Pons (tissue), 1 donor: ENCODE data around the gene ACTL8.
A peak's percentile ranks its signal among the peaks of the same experiment; 100 is the strongest.

ENCODE experiments used
- DNase-seq: peaks from one replicate; pipeline ENCODE4 v3.0.0-alpha.2; 2016; ENCODE audit warnings: low spot score

Gene ACTL8, protein sequence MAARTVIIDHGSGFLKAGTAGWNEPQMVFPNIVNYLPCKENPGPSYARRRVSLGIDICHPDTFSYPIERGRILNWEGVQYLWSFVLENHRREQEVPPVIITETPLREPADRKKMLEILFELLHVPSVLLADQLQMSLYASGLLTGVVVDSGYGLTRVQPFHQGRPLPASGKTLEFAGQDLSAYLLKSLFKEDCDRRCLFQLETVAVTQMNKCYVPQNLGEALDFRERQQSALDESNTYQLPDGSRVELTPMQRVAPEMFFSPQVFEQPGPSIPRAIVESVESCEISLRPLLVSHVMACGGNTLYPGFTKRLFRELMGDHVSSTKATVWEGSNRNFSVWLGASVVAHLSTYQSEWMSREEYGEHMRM

DNA sequence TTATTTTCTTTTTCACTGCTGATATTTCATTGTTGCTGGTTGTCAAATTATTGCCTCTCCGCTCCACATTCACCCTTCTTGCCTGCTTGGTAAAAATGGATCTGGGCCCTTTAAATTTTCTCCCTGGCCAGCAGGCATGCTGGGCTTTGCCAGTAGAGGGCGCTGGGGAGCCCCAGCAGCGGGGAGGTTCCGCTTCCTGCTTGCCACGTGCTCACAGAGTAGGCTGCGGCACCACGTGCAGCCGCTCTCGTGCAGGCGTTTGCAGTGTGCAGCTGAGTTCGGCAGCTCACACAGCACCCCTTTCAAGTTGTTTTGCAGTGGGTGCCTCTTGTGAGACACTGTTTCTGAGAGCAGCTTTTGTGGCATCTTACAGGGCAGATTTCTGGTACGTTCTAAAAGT lies at the start of gene ACTL8:
Gene ACTL8 (plus strand): TSS at position 214 of the 400 bp plus-strand sequence. CDS start 67,676 bp downstream, outside the sequence.
- no peak for DNase-seq

DNA sequence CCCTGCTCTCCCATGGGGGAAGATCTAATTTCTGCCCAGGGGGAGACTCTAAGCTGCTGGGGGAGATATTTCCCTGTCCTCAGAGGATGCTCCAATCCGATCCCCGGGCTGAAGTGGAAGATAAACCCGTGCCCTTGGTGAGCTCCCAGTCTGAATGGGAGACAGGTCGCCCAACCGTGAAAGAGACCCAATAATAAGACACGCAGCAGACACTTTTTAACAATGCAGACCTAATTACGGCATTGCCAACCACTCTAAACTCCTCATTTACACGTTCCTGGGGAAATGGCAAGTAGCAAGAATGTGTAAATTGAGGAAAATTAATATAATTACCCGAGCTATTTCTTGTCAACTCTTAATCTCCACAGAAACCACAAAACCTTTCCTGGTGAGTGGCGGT lies 48.7 kb upstream of the ACTL8 start:
- DNase-seq = no peak

DNA sequence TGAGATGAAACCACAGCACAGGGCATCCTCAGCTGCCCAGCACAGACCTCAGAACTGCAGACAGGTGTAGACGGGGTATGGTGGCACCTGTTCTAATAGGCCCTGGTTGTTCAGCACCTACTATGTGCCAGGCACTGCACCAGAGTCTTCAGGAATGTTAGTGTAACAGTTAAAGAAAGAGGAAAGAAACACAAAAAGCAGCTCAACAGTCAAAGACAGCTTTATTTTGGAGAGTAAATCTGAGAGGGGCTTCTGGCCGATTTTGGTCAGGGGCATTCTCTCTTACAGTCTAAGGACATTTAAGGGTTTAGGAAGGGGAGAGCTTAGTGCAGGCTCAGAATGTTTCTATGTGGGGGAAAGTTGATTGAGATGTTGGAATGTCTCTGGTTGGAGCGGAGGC lies 45.2 kb upstream of the ACTL8 start:
- no peak for DNase-seq

DNA sequence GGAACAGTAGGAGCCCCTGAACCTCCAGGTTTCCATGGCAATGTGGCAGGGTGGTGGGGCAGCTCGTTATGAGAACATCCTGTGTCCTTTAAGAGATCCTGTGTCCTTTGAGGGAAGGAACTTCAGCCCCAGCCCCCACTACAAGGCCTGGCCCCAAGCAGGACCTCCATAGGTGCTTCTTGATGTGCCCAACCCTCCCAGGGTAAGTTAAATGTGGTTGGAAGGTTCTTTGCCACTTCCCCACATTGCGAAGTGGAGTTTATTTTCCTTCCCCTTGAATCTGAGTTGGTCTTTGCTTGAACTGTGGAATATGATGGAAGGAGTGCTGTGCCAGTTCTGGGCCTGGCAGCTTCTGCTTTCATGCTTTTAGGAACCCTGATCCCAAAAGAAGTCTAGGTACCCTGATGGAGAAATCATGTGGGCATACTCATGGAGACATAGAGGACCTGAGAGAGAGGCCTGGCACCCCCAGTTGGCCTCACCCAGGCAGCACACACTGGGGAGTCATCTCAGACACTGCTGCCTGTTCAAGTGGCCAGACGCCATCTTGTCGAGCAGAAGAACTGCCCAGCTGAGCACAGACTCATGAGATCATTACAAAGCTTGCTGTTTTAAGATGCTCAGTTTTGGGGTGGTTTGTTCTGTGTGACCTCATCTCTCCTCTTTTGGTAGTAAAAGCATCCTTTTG lies 44.1 kb upstream of the ACTL8 start:
- no peak for DNase-seq

DNA sequence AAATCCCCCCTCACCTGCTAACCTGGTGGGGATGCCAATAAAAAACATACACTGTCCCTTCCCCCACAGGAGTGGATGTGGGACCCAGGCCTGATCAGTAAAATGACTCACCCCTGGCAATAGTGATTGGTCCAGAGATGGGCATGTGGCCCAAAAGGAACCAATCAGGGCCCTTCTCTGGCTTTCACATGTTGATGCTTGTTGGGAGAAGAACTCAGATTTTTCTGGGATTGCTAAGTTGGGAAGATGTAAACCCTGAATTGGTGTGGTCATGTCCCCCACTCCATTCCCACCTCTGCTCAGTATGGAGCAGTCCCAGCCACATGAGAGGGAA lies 43.6 kb upstream of the ACTL8 start:
- DNase-seq = no peak

DNA sequence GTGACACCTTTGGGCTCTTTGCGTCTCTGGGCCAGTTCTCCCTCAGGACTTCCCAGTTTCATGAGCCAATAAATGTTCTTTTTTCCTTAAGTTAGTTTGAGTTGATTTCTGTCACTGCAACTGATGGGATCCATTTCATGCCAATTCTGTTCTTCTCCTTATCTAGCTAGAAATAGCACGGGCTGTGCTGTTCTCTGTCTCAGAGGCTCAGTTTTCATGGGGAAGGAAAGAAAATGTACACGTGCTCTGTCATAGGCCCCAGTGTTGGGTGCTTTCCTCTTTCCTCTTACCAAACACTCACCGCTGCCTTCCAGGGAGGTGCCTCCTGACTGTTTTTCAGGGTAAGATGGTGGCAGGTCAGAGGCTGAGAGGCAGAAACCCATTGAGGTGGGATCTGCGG lies 43.2 kb upstream of the ACTL8 start:
- DNase-seq = peak; percentile 8

DNA sequence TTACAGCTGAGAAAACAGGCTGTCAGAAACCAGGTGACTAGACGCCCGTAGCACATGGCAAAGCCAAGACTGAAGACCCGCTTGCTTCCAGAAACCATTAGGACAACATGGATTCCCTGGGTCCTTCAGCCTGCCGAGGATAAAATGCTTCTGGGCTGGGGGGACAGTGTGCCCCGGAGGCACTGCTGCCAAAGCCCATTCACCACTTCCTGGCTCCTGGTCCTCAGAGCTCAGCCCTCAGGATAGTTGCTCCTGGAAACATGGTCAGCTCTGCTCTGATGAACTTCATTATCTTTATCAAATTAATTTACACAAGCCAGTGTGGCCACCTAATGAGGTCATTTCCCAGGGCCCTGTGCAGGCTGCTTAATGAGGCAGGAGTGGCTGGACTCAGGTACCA lies 41.1 kb upstream of the ACTL8 start:
- no peak for DNase-seq

DNA sequence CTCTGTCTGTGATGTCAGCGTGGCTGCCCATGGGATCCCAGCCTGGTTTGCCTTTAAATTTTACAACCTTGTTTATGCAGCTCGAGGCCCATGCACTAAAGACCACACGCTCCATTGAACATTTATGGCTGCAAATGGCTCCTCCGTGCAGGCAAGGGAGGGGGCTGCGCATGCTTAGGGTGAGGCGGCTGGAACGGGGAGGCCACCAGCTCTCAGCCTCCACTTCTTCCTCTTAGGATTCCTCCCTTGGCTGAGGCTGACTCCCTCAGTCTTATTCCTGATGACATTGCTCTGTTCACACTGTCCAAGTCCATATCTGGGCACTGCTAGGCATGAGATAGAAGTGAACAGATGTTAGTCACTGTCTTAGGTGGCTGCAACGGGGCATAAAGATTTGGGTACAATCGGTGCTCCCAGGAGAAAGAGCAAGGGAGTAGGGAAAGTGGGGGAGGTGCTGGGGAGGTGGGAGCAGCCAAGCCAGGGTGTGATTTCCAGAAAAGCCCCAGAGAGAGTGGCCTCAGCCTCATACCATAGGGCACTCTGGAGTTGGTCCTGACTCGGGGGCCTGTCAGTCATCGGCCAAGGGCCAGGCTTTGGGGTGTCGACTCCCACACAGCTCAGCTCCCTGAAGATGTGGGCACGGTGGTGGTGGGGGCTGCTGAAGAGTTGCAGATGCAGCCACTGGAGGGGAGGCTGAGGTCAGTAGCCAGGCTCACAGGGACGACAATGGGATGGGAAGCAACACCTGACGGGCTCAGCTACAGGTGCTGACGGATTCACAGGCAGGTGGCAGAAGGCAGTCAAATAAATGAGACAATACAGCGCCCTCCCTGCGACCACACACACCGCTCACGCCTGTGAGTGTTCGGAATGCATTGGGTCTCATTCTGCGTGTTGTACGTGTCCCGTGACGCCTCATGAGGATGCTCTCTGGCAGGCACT lies 37.3 kb upstream of the ACTL8 start:
- no peak for DNase-seq

DNA sequence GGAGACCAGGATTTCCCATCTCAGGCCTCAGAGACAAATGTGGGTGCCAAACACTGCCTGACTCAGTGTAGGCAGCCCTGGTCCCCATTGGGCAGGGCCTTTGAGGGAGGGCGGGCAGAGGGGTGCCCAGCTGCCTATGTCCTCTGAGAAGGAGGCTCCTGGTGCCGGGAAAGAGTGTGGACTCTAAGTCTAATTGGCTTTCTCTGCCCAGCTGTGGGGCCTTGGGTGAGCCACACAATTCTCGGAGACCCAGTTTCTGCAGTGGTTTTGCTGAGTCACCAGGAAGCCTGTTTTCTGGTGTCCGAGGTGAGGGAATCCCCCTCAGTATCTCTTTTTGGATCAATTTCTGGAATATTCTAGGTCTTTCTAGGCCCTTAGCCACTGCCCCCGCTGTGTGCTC lies 35.3 kb upstream of the ACTL8 start:
- DNase-seq = no peak

DNA sequence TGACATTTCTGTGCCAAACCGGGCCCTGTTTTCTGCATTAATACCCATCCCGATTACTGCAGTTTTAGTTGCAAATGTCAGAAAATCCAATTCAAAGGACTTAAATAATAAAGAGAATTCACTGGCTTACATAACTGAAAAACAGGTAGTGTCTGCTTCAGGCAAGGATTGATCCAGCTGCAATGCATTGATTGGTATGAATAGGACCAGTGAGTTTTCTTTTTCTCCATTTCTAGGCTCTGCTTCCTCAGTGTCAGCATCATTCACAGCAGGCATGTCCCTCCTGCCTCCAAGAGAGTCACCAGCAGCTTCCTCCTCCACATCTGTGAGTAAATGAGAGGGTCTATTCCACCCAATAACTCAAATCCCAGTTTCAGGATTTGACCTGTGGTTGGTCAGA lies 33.7 kb upstream of the ACTL8 start:
- DNase-seq = no peak

DNA sequence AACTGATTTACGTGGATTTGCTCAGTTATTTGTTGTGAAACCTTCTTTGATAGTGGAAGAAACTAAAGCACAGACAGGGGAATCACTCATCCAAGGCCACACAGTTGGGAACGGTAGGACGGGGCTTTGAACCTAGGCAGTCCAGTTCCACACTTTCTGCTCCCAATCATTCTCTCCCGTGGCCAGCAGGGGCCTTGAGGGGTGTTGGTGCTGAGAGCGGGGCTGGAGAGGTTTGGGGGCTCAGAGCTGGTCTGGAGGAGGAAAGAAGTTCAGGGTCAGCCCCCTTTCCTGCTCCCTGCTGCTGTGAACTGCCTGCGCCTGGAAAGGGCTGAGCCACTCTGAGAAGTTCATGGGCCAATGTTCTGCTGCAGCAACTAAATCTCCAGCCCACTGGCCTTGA lies 31.4 kb upstream of the ACTL8 start:
- no peak for DNase-seq

DNA sequence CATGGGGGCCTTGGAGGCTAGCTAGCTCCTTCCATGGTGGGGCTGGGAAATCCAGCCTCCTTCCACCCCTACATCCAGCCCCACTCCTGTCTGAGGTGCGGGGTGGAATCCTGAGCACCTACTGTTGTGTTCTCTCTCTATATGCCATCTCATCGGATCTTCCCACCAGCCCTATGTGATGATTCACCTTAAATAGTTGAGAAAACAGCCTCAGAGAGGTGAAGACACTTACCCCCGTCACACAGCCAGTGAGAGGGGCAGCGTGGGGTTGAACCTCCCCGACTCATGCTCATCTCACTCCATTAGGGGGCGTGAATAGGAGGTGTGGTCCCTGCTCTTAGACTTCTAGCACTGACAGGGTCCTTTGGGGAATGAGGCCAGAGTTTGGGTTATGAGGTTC lies 31.0 kb upstream of the ACTL8 start:
- no peak for DNase-seq

DNA sequence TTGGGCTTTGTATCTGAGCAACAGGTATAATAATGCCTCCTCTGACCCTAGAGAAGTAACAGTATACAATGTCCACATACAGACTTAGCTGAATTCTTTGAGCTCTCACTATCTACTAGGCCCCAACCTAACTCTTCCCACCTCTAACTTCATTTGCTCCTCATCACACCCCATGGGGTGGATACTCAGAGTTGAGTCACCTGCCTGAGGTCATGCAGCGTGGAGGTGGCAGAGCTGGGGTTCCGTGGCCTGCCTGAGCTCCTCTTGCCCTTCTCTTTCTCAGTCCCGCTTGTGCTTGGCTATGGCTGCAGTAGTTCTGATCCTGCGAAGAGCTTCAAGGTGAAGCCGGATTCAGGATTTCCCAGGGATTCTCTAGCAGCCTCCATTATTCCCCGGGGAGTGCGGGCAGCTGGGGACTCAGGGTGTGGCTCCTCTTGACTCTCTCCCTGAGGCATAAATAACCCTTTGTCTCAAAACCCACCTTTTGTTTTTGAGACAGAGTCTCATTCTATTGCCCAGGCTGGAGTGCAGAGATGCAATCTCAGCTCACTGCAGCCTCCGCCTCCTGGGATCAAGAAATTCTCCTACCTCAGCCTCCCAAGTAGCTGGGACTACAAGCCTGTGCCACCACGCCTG lies 29.9 kb upstream of the ACTL8 start:
- no peak for DNase-seq

DNA sequence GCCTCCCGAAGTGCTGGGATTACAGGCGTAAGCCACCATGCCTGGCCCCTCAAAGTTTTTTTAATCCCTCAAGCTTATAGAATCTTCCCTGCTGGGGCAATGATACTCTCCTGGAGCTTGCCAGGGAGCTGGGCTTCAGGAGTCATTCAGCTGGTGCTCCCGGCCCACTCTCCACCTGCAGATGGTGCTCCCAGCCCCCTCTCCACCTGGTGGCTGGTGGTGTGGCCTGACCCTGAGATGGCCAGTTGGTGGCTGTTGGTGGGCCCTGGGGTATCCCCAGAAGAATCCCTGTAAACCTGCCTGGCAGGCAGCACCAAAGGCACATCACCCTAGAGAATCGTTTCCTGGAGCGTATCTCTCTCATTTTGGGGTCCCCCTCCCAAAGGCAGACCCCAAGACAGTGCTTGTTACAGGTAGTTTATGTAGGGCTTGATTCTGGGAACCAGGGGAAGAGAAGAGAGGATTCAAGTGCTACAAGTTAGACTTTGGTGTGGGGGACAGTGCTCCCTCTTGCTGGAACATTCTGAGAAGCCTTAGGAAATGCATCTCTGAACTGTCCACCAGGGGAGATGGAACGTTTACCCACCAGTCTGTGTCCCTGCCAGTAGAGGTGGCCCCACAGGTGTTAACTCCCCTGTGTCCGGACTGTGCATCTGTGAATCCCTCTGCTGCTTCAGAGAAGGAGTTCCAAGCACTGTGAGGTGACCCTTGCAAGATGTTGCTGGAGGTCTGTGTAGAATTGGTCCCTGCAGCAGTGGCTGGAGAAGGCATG lies 29.1 kb upstream of the ACTL8 start:
- no peak for DNase-seq

DNA sequence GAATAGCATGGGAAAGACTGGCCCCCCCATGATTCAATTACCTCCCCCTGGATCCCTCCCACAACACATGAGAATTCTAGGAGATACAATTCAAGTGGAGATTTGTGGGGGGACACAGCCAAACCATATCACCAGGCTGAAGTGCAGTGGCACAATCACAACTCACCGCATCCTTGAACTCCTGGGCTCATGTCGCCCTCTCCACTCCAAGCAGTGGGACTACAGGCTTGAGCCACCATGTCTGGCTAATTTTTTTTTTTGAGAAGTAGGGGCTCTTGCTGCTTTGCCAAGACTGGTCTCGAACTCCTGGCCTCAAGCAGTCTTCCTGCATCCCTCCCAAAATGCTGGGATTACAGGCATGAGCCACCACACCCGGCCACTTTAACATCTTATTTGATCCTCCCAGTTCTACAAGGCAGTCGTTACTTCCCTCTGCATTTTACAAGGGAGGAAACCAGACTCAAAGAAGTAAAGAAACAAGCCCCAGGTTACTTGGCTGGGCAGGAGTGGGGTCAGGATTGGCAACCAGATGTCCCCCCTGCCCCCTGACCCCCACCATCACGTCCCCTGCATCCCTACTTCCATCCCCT lies 26.9 kb upstream of the ACTL8 start:
- no peak for DNase-seq

DNA sequence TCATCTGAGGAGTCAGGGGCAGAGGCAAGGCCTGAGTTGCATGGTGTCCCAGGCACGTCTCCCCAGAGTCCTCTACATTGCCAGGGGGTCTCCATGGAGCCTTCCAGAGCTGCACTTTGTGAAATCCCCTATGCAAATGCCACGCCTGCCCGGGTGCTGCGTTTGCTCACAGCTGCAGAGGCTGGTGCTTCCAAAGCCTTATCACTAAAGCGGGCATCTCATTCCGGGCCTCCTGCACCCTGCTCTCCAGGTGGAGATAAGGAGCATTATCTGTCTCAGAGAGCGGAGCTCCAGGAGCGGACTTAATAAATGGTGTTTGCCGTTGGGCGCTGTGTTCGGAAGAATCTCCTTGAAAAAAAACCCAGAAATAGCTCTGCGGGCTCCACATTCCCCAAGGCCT lies 25.9 kb upstream of the ACTL8 start:
- no peak for DNase-seq

DNA sequence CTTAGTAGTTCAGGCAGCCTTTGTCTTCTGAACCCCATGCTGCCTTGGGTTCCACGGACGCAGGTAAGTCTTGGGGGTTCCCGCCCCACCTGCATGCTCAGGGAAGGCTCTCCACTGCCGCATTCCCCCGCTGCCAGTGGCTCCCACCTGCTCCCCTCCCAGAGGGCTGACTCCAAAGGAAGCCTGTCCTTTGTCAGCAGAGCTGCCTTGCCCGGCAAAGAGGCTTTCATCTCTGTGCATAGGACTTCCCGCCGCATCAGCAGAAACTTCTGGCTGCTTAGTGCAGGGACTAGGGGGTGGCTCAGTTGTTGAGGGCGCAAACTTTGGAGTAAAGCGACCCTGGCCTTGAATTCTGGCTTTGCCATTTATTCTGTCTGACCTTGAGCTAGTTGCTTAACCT lies 25.2 kb upstream of the ACTL8 start:
- no peak for DNase-seq

DNA sequence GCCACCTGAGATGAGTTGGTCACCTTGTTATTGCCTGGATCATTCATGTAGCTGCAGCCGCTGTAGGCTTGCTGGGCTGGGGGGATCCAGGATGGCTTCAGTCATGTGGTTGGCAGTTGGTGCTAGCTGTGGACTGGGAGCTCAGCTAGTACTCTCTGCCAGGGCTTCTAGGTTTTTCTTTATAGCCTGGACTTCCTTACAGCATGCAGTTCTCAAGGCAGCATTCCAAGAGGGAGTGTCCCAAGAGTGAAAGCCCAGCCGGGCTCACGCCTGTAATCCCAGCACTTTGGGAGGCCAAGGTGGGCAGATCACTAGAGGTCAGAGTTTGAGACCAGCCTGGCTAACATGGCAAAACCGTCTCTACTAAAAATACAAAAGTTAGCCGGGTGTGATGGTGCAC lies 23.7 kb upstream of the ACTL8 start:
- DNase-seq = no peak

DNA sequence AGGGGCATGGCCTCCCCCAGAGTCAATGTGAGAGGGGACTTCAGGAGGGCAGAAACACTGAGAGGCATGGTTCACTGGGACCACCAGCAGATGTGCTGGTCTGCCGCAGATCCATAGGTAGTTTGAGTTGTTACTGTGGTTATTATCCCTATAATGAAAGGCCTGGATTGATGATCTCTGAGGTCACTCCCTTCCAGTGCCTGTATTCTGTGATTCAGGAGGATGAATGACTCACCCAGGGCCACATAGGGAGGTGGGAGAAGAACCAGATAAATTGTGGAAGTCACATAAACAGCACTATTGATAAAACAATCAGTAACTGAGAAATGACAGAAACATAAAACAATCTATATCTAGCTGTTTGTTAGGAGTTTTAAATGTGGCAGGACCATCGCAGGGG lies 22.7 kb upstream of the ACTL8 start:
- no peak for DNase-seq

DNA sequence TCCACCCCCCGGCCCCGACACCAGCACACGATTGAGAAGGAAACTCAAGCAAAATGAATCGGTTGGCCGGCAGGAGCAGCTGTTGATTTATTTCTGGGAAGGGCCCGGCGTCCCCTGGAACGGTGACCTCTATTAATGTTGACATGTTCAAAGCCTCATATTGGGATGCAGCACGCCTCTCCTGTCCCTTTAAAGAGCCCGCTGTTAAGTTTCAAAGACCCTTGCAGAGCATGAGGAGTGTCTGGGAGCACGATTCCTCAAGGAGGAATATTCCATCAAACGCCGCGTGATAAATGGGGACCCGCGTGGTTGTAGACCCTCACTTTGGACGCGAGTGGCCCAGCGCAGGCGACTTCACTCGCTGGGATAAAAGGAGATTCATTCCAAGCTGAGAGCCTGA lies 21.5 kb upstream of the ACTL8 start:
- no peak for DNase-seq

DNA sequence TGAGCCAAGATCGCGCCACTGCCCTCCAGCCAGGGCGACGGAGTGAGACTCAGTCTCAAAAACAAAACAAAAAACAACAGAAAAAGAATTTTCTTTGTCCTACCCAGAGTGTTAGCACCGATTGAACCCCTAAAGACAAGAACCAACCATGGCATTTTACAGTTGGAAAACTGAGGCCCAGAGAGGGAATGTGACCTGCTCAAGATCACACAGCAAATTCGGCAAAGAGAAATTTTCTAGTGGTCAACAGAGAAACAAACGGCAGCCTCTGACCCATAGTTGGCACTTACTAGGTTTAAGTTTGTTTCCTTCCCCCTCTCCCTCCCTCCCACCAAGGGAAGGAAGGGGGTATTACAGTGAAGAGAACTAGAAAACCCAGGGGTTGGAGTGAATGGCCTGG lies 20.5 kb upstream of the ACTL8 start:
- no peak for DNase-seq
